Body of pancreas (tissue), 4 donors: ENCODE data around the gene ZP4. TPM values are rescaled to one million over a fixed set of nuclear protein-coding genes. Genes with fewer than 3 reads are reported as not detected.

Source experiments
- ATAC-seq: fragments of 150-250 bp; one replicate; pipeline ENCODE4 v1.9.1; 2016
- DNase-seq, 4 donors: peaks; one replicate each; pipeline ENCODE4 v3.0.0-alpha.2; 2019
- H3K27ac ChIP-seq, 4 donors: fragments of 200-600 bp; sonication (generic); 1 replicate in 3 of 4; 2 replicates in 1 of 4; pipeline versions ENCODE4 v1.5.1 to v1.6.1; 2016 to 2019; ENCODE audit warnings: mild to moderate bottlenecking in 1 of 4, mixed read lengths in 1 of 4, moderate library complexity in 1 of 4
- H3K27me3 ChIP-seq, 2 donors: fragments of 200-600 bp; sonication (generic); one replicate each; pipeline ENCODE4 v1.6.0; 2016; ENCODE audit warnings: mild to moderate bottlenecking in 1 of 2
- H3K36me3 ChIP-seq, 2 donors: fragments of 200-600 bp; sonication (generic); replicated peaks in 1 of 2; 2 replicates each; pipeline ENCODE4 v1.5.1; 2016; ENCODE audit warnings: low read depth in 2 of 2; ENCODE audit not compliant: insufficient read depth in 1 of 2
- H3K4me1 ChIP-seq: fragments of 200-600 bp; sonication (generic); one replicate; pipeline ENCODE4 v1.6.0; 2016
- H3K4me3 ChIP-seq, 2 donors: fragments of 200-600 bp; sonication (generic); 1 replicate in 1 of 2; 2 replicates in 1 of 2; pipeline ENCODE4 v1.5.1; 2016 to 2019
- H3K9me3 ChIP-seq, 3 donors: fragments of 200-600 bp; sonication (generic); 1 replicate in 2 of 3; 2 replicates in 1 of 3; pipeline ENCODE4 v1.5.1; 2016
- POLR2A ChIP-seq, 3 donors: fragments of 450-650 bp; IDR thresholded peaks; one replicate each; pipeline ENCODE4 v1.6.1; 2016; ENCODE audit warnings: antibody characterized with exemption in 3 of 3, mild to moderate bottlenecking in 2 of 3
- WGBS, 2 donors: methylation state at CpG; one replicate each; pipeline ENCODE4 v1.1.5; 2017; 5-methylcytosine and 5-hydroxymethylcytosine counted together
- intact Hi-C: fragments of 100-400 bp; cut with DNase I; formaldehyde crosslinking; loops from one replicate; pipeline ENCODE4 v1.15.1; 2023
- total RNA-seq, 2 donors: library from RNA; depleted of rRNA; stranded (reverse); fragments of >200 nt; gene quantifications; one replicate each; pipeline ENCODE4 v1.1.0, GENCODE V29; 2016
- TF ChIP-seq, protein P1 (sequence below), 7 experiments: fragments of 450-650 bp in 4 of 7; fragments of 200-600 bp in 3 of 7; sonication (generic) in 3 of 7; IDR thresholded peaks; one replicate each; pipeline ENCODE4 v1.5.1; 2016 to 2019; ENCODE audit warnings: antibody characterized with exemption in 7 of 7

ZP4 gene, protein sequence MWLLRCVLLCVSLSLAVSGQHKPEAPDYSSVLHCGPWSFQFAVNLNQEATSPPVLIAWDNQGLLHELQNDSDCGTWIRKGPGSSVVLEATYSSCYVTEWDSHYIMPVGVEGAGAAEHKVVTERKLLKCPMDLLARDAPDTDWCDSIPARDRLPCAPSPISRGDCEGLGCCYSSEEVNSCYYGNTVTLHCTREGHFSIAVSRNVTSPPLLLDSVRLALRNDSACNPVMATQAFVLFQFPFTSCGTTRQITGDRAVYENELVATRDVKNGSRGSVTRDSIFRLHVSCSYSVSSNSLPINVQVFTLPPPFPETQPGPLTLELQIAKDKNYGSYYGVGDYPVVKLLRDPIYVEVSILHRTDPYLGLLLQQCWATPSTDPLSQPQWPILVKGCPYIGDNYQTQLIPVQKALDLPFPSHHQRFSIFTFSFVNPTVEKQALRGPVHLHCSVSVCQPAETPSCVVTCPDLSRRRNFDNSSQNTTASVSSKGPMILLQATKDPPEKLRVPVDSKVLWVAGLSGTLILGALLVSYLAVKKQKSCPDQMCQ
- not detected for total RNA-seq

DNA sequence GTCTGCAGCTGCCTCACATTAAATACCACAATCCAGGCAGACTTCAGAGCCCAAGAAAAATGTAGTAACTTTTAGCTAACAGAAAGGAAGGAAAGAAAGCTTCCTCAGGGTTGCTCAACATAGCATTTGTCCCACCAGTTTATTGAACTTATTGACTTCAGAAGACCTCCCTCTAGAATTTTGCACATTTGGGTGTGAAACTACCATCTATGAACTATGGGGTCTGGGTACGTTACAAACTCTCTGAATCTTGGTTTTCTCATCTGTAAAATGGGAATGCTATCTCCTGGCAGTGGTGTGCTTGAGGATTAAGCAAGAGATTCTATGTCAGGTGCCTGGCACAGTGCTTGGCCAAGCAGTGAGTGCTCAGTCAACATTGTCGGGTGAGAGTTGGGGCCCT, at the start of gene ZP4:
Gene ZP4, minus strand, starts transcription at position 101 of the 400 bp plus-strand sequence. CDS start 287 bp downstream, outside the sequence.
- ATAC-seq = no peak
- no peak within 1 kb of the TSS for H3K4me3 ChIP-seq
- no peaks in the 10 kb centered on the region for H3K9me3 ChIP-seq
- WGBS, 2 donors = 68 to 83% methylated on average over 2 of the region's 2 CpGs
- H3K27ac ChIP-seq = no peak within 1 kb of the TSS
- DNase-seq = no peak
- TF ChIP-seq, protein P1, sequence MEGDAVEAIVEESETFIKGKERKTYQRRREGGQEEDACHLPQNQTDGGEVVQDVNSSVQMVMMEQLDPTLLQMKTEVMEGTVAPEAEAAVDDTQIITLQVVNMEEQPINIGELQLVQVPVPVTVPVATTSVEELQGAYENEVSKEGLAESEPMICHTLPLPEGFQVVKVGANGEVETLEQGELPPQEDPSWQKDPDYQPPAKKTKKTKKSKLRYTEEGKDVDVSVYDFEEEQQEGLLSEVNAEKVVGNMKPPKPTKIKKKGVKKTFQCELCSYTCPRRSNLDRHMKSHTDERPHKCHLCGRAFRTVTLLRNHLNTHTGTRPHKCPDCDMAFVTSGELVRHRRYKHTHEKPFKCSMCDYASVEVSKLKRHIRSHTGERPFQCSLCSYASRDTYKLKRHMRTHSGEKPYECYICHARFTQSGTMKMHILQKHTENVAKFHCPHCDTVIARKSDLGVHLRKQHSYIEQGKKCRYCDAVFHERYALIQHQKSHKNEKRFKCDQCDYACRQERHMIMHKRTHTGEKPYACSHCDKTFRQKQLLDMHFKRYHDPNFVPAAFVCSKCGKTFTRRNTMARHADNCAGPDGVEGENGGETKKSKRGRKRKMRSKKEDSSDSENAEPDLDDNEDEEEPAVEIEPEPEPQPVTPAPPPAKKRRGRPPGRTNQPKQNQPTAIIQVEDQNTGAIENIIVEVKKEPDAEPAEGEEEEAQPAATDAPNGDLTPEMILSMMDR (IDR thresholded peaks at IDR 0.05) = no peak
- no peak for TF ChIP-seq POLR2A (IDR thresholded peaks at IDR 0.05)
- H3K4me1 ChIP-seq = no peaks in the 10 kb centered on the region
- H3K36me3 ChIP-seq = no peaks in the 10 kb centered on the region
- H3K27me3 ChIP-seq = no peaks in the 10 kb centered on the region
- intact Hi-C loops = no loop called here

GRCh38 chr1:237938553-237938952, 47.8 kb upstream of the ZP4 start:
- intact Hi-C loops = no loop called here
- H3K36me3 ChIP-seq = no peaks in the 10 kb centered on the region
- no peak for DNase-seq
- no peak for ATAC-seq
- H3K4me1 ChIP-seq = no peaks in the 10 kb centered on the region
- no peaks in the 10 kb centered on the region for H3K27me3 ChIP-seq
- 64 to 71% methylated on average over 8 of the region's 8 CpGs for WGBS, 2 donors
- no peak overlapping the region for H3K27ac ChIP-seq
- TF ChIP-seq POLR2A (IDR thresholded peaks at IDR 0.05) = no peak
- TF ChIP-seq, protein P1 (IDR thresholded peaks at IDR 0.05) = no peak
- H3K4me3 ChIP-seq = no peak overlapping the region
- no peaks in the 10 kb centered on the region for H3K9me3 ChIP-seq

GRCh38 chr1:237938068-237938467, 47.3 kb upstream of the ZP4 start:
- ATAC-seq (no peak), DNase-seq (no peak)
- no peaks in the 10 kb centered on the region for H3K36me3 ChIP-seq
- no peaks in the 10 kb centered on the region for H3K9me3 ChIP-seq
- no peak overlapping the region for H3K27ac ChIP-seq
- no peak overlapping the region for H3K4me3 ChIP-seq
- H3K27me3 ChIP-seq = no peaks in the 10 kb centered on the region
- H3K4me1 ChIP-seq = no peaks in the 10 kb centered on the region
- WGBS, 2 donors = 54 to 74% methylated on average over 5 of the region's 5 CpGs
- intact Hi-C loops = no loop called here
- TF ChIP-seq, protein P1 (IDR thresholded peaks at IDR 0.05) = no peak
- TF ChIP-seq POLR2A (IDR thresholded peaks at IDR 0.05) = no peak

DNA sequence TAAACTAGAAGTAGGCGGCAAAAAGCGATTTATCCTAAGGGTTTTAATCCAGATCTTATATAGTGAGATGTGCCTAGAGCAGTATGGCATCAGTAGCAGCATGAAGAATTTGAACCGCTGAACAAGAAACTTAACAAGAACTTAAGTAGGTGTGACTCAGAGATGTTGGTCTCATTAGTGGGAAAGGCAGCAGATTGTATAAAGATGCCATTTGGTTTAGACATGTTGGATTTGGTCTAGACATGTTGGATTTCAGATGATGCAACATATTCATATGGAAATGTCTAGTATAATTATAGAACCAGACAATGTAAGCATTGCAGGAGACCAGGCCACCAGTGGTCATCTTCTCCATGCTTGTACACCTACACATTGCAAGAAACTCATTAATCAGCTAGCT, 42.1 kb upstream of the ZP4 start:
- no peak for DNase-seq
- TF ChIP-seq, protein P1 (IDR thresholded peaks at IDR 0.05) = no peak
- TF ChIP-seq POLR2A (IDR thresholded peaks at IDR 0.05) = no peak
- Histone ChIP-seq H3K27me3 (no peaks in the 10 kb centered on the region), H3K4me1 (no peaks in the 10 kb centered on the region), H3K9me3 (no peaks in the 10 kb centered on the region), H3K36me3 (no peaks in the 10 kb centered on the region), H3K27ac (no peak overlapping the region), H3K4me3 (no peak overlapping the region)
- ATAC-seq = no peak
- 86 to 96% methylated on average over 3 of the region's 3 CpGs for WGBS, 2 donors
- intact Hi-C loops = no loop called here
